NCI-H187 treated with DMSO at 0.1 percent for 48 hours (cell line): ENCODE measurements around the gene NPY1R.

Experiments
- DNase-seq: peaks from one replicate; lab custom pipeline; 2025; lab: John Stamatoyannopoulos, UW

Gene NPY1R

DNA sequence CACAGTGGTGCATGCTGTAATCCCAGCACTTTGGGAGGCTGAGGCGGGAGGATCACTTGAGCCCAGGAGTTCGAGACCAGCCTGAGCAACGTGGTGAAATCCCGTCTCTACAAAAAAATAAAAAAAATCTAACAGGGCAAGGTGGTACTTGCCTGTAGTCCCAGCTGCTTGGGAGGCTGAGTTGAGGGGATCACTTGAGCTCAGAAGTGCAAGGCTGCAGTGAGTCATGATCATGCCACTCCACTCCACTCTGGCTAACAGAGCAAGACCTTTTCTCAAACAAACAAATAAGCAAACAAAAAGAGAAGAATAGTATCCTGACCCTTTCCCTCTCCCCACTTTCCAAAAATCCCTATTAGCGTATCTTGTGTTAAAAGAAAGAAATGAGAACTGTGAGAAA lies 52.7 kb downstream of the NPY1R start:
- DNase-seq, result no peak

GRCh38 chr4:163274861-163275260 lies 57.5 kb downstream of the NPY1R start:
- no peak for DNase-seq
